Tibial nerve (tissue), 4 donors: ENCODE results near the gene UXS1.

Experiments used
- EP300 ChIP-seq, 2 donors: sonication (generic); formaldehyde crosslinking; IDR thresholded peaks; one replicate each; pipeline ENCODE4 v1.6.1; 2017; ENCODE audit warnings: antibody characterized with exemption in 2 of 2, mild to moderate bottlenecking in 1 of 2
- POLR2A ChIP-seq, 2 donors: fragments of 450-650 bp; IDR thresholded peaks; one replicate each; pipeline ENCODE4 v1.6.1; 2017; ENCODE audit warnings: antibody characterized with exemption in 2 of 2, mild to moderate bottlenecking in 2 of 2, moderate library complexity in 2 of 2
- TF ChIP-seq, protein P1 (sequence below), 5 experiments: fragments of 200-600 bp in 3 of 5; fragments of 450-650 bp in 2 of 5; sonication (generic) in 3 of 5; IDR thresholded peaks; one replicate each; pipeline ENCODE4 v1.5.1; 2016 to 2019; ENCODE audit warnings: antibody characterized with exemption in 5 of 5, mild to moderate bottlenecking in 3 of 5, moderate library complexity in 2 of 5

DNA sequence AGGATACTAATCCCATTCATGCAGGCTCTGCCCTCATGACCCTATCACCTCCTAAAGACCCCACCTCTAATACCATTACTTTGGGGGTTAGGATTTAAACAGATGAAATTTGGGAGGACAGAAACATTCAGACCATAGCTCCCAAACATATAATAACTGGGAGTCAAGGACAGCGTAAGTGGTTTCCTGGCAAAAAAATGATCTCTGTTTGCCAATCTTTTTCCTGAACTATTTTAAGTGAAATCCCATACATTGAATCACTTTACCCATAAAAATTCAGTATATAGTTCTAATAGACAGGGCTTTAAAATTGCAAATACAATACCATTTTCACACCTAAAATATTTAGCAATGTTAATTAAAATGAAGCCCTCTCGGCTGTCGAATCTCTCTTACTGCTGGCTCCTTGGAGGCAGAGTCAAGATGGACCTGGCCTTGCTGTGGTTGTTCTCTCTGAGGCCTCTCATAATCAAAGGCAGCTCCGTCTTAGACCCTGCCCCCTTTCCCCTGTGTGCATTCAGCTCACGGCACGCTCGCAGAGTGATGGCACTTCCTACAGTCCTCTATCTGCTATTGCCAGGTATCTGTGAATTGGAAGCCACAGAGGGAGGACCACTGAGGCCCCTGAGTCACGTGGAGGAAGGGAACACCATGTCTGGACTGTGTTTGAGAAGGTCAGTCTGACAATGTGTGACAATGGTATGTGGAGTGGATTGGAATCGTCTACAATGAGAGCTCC, 132.3 kb downstream of the UXS1 start:
- no peak for TF ChIP-seq EP300 (IDR thresholded peaks at IDR 0.05)
- TF ChIP-seq, protein P1, sequence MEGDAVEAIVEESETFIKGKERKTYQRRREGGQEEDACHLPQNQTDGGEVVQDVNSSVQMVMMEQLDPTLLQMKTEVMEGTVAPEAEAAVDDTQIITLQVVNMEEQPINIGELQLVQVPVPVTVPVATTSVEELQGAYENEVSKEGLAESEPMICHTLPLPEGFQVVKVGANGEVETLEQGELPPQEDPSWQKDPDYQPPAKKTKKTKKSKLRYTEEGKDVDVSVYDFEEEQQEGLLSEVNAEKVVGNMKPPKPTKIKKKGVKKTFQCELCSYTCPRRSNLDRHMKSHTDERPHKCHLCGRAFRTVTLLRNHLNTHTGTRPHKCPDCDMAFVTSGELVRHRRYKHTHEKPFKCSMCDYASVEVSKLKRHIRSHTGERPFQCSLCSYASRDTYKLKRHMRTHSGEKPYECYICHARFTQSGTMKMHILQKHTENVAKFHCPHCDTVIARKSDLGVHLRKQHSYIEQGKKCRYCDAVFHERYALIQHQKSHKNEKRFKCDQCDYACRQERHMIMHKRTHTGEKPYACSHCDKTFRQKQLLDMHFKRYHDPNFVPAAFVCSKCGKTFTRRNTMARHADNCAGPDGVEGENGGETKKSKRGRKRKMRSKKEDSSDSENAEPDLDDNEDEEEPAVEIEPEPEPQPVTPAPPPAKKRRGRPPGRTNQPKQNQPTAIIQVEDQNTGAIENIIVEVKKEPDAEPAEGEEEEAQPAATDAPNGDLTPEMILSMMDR (IDR thresholded peaks at IDR 0.05): no peak
- no peak for TF ChIP-seq POLR2A (IDR thresholded peaks at IDR 0.05)
